ENCODE measurements around the gene PPP4R4.

DNA sequence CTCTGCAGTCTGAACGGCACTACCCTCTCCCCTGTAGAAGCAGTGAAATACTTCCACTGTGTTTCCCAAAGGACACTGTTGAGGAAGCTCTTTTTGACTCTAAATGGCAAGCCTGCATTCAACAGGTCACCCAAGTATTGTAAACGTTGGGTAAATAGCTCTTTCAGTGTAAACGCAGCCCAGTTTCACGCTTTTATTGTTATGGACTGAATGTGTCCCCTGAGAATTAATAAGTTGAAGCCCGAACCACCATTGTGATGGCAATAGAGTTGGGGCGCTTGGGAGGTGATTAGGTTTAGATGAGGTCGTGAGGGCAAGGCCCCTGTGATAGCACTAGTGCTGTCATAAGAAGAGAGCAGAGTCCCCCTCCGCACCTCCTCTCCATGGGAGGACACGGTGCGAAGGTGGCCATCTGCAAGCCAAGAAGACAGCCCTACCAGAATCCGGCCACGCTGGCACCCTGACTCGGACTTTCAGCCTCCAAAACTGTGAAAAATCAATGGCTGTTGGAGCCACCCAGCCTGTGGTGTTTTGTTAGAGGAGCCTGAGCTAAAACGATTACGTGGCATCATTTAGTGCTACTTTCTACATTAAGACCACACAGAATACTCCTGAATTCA is 117.9 kb downstream of the PPP4R4 start:
- no peak for TF ChIP-seq POLR2A (IDR thresholded peaks at IDR 0.05)
- no peak for TF ChIP-seq CTCF (IDR thresholded peaks at IDR 0.05 in 8 of 11, conservative IDR thresholded peaks at IDR 0.05 in 3 of 11)

All from spleen (tissue), 7 donors.